ENCODE data around the gene ANKRD44.

ANKRD44 gene

DNA sequence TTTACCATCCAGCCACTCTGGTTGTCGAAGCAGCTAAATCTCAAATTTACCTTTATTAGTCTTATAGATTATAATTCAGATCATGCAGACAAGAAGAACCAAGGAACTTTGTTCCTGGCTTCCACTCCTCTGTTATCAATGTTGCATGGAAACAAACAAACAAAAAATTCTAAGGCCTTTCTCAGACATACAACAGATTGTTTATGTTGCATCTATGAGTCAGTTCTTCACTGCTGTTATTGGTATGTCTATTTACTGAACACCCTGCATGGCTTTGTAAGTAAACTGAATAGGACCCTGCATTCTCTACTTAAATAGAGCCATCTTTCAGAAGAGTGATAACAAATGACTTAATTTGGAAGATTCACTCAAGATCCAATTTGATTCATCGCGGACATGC lies 1.6 kb upstream of the ANKRD44 start:
- Histone ChIP-seq H3K4me3 (ENCODE audit: low read length) (no peak overlapping the region), H3K4me1 (ENCODE audit: control insufficient read depth, insufficient read depth, low read length) (peaks cover 9% of the 10 kb centered on the region), H3K9me3 (ENCODE audit: control insufficient read depth, low read length) (no peaks in the 10 kb centered on the region), H3K9ac (ENCODE audit: low read length) (no peak overlapping the region), H3K36me3 (ENCODE audit: control insufficient read depth, insufficient read depth, low read length, severe bottlenecking) (no peaks in the 10 kb centered on the region), H3K27me3 (replicated peaks; ENCODE audit: control insufficient read depth, insufficient read depth, low read length) (peaks cover 14% of the 10 kb centered on the region)
- peak; percentile 37 for DNase-seq (ENCODE audit: low read depth)

DNA sequence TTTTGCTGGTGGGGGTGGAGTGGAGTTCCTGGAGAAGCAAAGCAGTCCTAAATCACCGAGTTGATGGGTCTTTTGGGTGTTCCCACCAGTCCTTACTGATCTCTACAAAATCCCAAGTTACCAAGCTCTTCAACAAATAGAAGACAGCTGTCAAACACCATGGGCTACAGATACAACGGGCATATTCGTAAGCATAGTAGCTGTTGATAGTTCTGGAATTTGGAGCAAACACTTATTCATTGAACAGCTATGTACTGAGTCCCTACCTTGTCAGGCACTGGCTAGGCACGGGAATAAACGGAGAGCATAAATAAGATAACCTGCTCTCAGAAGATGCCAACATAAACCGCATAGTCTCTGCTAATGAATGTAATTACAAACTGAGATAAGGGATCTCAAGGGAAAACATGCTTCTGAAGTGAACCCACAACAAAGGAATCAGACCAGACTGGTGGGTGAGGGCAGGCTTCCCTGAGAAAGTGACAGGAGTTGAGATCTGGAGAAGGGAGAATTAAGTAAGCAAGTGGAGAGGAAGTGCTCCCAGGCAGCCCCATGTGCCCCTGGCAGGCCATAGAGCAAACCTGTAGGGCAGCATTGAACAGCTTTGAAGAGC lies 947 bp upstream of the ANKRD44 start:
- H3K27me3 ChIP-seq (replicated peaks; ENCODE audit: control insufficient read depth, insufficient read depth, low read length) = peaks cover 14% of the 10 kb centered on the region
- no peaks in the 10 kb centered on the region for H3K36me3 ChIP-seq (ENCODE audit: control insufficient read depth, insufficient read depth, low read length, severe bottlenecking)
- DNase-seq (ENCODE audit: low read depth) = no peak
- H3K9ac ChIP-seq (ENCODE audit: low read length) = peak overlapping the region; percentile 61
- H3K9me3 ChIP-seq (ENCODE audit: control insufficient read depth, low read length) = no peaks in the 10 kb centered on the region
- H3K4me1 ChIP-seq (ENCODE audit: control insufficient read depth, insufficient read depth, low read length) = peaks cover 12% of the 10 kb centered on the region
- H3K4me3 ChIP-seq (ENCODE audit: low read length) = peak overlapping the region; percentile 79

DNA sequence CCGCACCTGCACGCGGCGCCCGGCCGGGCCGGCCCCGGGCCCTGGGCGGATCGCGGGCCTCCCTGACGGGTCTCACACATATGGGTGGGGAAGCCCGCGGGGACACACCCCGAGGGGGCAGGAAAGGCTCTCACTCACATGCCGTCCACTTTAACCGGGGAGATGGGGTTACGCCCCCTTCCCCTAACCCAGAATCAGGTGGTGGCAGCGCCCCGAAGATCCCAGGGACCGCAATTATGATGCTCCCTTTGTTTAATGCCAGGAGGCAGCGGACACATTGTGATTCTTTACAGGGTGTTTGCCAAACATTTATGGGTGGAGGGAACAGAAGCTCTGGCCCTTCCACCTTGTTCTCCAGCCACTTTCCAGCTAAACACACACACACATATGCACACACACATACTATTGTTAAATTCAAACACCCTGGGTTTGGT lies 424 bp upstream of the ANKRD44 start:
- peak overlapping the region; percentile 79 for H3K4me3 ChIP-seq (ENCODE audit: low read length)
- H3K9me3 ChIP-seq (ENCODE audit: control insufficient read depth, low read length) = no peaks in the 10 kb centered on the region
- peaks cover 11% of the 10 kb centered on the region for H3K27me3 ChIP-seq (replicated peaks; ENCODE audit: control insufficient read depth, insufficient read depth, low read length)
- DNase-seq (ENCODE audit: low read depth) = no peak
- H3K9ac ChIP-seq (ENCODE audit: low read length) = peak overlapping the region; percentile 61
- H3K4me1 ChIP-seq (ENCODE audit: control insufficient read depth, insufficient read depth, low read length) = peaks cover 18% of the 10 kb centered on the region
- no peaks in the 10 kb centered on the region for H3K36me3 ChIP-seq (ENCODE audit: control insufficient read depth, insufficient read depth, low read length, severe bottlenecking)

DNA sequence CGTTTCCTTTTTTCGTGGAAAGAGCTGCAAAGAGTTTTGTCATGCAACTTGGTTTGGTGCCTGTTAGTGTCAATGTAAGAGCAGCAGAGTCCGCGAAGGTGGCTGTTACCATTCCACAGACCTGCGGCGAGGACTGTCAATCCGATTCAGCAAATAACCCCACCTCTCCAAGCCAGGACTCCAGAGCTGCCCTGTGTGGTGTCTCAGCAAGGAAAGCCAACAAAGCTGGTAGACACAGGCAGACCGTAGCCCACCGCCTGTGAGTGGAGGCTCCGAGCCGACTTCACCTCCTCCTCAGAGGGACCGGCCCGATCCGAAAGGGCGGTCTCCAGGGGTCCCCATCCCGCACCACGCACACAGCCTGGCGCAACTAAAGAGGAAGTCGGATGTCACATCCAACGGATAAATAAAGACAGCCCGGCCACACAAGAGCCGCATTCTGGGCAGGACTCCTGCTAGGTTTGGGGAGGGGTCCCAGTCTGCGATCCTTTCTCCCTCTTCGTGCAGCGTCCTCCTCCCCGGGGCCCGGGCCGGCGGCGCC lies 819 bp downstream of the ANKRD44 start:
- Histone ChIP-seq H3K36me3 (ENCODE audit: control insufficient read depth, insufficient read depth, low read length, severe bottlenecking) (no peaks in the 10 kb centered on the region), H3K4me1 (ENCODE audit: control insufficient read depth, insufficient read depth, low read length) (peaks cover 18% of the 10 kb centered on the region), H3K27me3 (replicated peaks; ENCODE audit: control insufficient read depth, insufficient read depth, low read length) (peaks cover 7% of the 10 kb centered on the region), H3K9ac (ENCODE audit: low read length) (peak overlapping the region; percentile 79), H3K9me3 (ENCODE audit: control insufficient read depth, low read length) (no peaks in the 10 kb centered on the region), H3K4me3 (ENCODE audit: low read length) (peak overlapping the region; percentile 86)
- DNase-seq (ENCODE audit: low read depth) = peak; percentile 39

DNA sequence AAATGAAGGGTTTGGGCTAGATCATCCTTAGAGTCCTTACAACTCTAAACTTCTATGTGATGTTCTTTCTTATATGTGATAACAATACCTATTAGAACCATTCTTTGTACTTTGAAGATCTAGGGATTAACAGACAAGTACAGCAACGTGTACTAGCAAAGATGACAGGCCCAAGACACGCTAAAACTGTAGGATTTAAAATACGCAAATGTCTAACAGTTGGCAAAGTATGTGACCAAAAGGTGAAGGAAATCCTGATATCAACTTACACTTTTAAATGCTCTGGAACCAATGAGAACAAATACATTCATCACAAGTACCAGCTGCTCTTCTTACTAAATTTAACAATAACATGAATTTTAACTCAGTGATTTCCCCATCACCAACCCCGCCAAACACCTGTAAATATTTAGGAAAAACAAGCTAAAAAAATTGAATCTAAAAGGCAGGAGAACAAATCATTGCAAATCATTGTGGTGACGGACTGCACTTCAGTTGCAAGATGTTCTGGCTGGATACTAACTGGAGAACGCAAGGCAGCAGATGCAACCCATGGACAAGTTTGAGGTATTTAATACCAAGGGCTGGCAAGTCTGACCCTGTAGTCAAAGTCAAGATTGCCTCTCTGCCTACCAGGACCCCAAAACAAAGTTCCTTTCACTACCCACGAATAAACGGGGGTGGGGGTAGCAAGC lies 1.4 kb downstream of the ANKRD44 start:
- peaks cover 18% of the 10 kb centered on the region for H3K4me1 ChIP-seq (ENCODE audit: control insufficient read depth, insufficient read depth, low read length)
- H3K9me3 ChIP-seq (ENCODE audit: control insufficient read depth, low read length) = no peaks in the 10 kb centered on the region
- H3K36me3 ChIP-seq (ENCODE audit: control insufficient read depth, insufficient read depth, low read length, severe bottlenecking) = no peaks in the 10 kb centered on the region
- DNase-seq (ENCODE audit: low read depth) = no peak
- H3K4me3 ChIP-seq (ENCODE audit: low read length) = peak overlapping the region; percentile 86
- peak overlapping the region; percentile 79 for H3K9ac ChIP-seq (ENCODE audit: low read length)
- peaks cover 4% of the 10 kb centered on the region for H3K27me3 ChIP-seq (replicated peaks; ENCODE audit: control insufficient read depth, insufficient read depth, low read length)

DNA sequence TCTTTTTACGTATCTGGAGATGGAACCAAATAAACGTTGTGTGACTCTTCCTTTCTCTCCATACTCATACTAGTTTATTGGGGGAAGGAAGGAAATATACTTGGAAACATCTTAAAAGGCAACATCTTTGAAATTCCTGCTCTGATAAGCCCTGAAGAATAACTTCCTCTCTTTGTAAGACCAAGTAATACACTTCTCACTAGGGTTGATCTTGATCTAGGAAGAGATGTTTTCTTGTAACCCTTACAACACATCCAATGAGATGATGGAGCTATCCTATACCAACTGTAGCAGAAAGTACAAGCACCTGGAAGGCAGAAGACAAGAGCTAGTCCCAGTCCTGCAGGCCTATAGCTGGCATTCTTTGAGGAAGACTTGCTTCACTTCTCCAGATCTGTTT lies 2.0 kb downstream of the ANKRD44 start:
- Histone ChIP-seq H3K9ac (ENCODE audit: low read length) (no peak overlapping the region), H3K4me3 (ENCODE audit: low read length) (no peak overlapping the region), H3K27me3 (replicated peaks; ENCODE audit: control insufficient read depth, insufficient read depth, low read length) (no peaks in the 10 kb centered on the region), H3K36me3 (ENCODE audit: control insufficient read depth, insufficient read depth, low read length, severe bottlenecking) (no peaks in the 10 kb centered on the region), H3K9me3 (ENCODE audit: control insufficient read depth, low read length) (no peaks in the 10 kb centered on the region), H3K4me1 (ENCODE audit: control insufficient read depth, insufficient read depth, low read length) (peaks cover 18% of the 10 kb centered on the region)
- no peak for DNase-seq (ENCODE audit: low read depth)

DNA sequence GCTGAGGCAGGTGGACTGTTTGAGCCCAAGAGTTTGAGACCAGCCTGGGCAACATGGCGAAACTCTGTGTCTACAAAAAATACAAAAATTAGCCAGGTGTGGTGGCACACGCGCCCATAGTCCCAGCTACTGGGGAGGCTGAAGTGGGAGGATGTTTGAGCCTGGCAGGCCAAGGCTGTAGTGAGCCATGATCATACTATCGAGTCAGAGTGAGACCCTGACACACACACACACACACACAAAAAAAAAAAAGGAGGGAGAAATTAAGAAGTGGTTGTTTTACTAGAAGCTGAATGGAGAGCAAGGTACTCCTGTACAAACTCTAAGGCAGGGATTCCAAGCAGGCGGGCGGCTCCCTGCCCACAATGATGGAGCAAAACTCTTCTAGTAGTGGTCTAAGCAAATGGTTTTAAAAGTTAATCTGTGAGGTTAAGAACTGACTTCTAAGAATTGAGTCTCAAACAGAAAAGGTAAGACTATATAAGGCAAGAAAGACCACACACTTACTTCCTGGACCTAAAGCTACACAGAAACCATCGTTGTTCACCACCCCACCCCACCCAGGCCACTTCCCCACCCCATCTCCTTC lies 2.6 kb downstream of the ANKRD44 start:
- no peak for DNase-seq (ENCODE audit: low read depth)
- H3K9me3 ChIP-seq (ENCODE audit: control insufficient read depth, low read length) = no peaks in the 10 kb centered on the region

DNA sequence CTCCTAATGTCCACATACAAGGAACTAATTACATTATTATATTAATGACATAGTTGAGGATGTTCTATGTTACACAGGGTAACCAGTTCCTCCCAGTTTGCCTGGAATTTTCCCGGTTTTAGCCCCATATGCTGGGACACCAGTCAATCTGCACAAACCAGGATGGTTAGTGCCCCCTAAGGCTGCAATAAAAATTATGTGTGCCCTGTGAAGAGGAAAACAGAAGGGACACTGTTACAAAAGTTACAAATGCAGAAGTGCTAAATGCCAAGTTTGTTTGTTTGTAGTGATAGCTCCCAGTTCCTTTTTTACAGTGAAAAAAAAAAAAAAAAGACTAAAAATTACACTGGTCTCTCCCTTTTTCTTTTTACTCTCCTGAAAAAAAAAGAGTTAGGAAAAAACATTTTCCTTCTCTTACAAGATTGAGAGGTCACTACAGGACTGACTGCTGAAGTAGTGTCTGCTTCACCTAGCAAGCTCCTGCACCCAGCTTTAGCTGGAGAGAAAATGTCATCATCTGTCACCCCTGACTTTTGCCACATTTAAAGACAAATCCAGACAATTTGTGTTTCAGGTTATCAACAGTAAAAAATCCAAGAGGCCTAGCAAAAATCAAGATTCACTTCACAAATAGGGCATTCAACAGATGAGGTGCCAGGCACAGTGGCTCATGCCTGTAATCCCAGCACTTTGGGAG lies 3.2 kb downstream of the ANKRD44 start:
- no peaks in the 10 kb centered on the region for H3K36me3 ChIP-seq (ENCODE audit: control insufficient read depth, insufficient read depth, low read length, severe bottlenecking)
- no peaks in the 10 kb centered on the region for H3K9me3 ChIP-seq (ENCODE audit: control insufficient read depth, low read length)
- H3K4me1 ChIP-seq (ENCODE audit: control insufficient read depth, insufficient read depth, low read length) = peaks cover 18% of the 10 kb centered on the region
- H3K27me3 ChIP-seq (replicated peaks; ENCODE audit: control insufficient read depth, insufficient read depth, low read length) = no peaks in the 10 kb centered on the region
- H3K9ac ChIP-seq (ENCODE audit: low read length) = no peak overlapping the region
- no peak for DNase-seq (ENCODE audit: low read depth)
- no peak overlapping the region for H3K4me3 ChIP-seq (ENCODE audit: low read length)

More for the DNA sequence above, 2.6 kb downstream of the ANKRD44 start:
- Histone ChIP-seq H3K4me1 (ENCODE audit: control insufficient read depth, insufficient read depth, low read length) (peaks cover 18% of the 10 kb centered on the region), H3K9ac (ENCODE audit: low read length) (no peak overlapping the region), H3K36me3 (ENCODE audit: control insufficient read depth, insufficient read depth, low read length, severe bottlenecking) (no peaks in the 10 kb centered on the region), H3K4me3 (ENCODE audit: low read length) (no peak overlapping the region), H3K27me3 (replicated peaks; ENCODE audit: control insufficient read depth, insufficient read depth, low read length) (no peaks in the 10 kb centered on the region)

DNA sequence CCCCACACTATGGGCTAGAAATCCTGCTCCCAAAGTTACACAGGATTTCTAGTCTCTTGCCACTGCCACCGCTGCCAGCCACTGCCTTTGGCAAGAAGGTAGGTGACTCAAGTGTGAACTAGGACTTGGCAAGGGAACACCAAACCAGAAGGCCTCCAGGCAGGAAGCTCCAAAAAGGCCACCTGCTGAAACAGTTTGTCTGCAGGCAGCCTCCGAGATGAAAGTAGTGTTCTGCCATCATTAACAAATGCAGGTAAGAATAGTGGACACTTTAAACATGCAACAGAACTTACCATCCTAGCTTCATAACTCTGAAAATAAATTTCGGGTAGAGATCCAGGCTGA lies 3.9 kb downstream of the ANKRD44 start:
- H3K4me1 ChIP-seq (ENCODE audit: control insufficient read depth, insufficient read depth, low read length) = peaks cover 18% of the 10 kb centered on the region
- no peaks in the 10 kb centered on the region for H3K36me3 ChIP-seq (ENCODE audit: control insufficient read depth, insufficient read depth, low read length, severe bottlenecking)
- H3K27me3 ChIP-seq (replicated peaks; ENCODE audit: control insufficient read depth, insufficient read depth, low read length) = no peaks in the 10 kb centered on the region
- H3K4me3 ChIP-seq (ENCODE audit: low read length) = no peak overlapping the region
- H3K9me3 ChIP-seq (ENCODE audit: control insufficient read depth, low read length) = no peaks in the 10 kb centered on the region
- DNase-seq (ENCODE audit: low read depth) = no peak
- no peak overlapping the region for H3K9ac ChIP-seq (ENCODE audit: low read length)

DNA sequence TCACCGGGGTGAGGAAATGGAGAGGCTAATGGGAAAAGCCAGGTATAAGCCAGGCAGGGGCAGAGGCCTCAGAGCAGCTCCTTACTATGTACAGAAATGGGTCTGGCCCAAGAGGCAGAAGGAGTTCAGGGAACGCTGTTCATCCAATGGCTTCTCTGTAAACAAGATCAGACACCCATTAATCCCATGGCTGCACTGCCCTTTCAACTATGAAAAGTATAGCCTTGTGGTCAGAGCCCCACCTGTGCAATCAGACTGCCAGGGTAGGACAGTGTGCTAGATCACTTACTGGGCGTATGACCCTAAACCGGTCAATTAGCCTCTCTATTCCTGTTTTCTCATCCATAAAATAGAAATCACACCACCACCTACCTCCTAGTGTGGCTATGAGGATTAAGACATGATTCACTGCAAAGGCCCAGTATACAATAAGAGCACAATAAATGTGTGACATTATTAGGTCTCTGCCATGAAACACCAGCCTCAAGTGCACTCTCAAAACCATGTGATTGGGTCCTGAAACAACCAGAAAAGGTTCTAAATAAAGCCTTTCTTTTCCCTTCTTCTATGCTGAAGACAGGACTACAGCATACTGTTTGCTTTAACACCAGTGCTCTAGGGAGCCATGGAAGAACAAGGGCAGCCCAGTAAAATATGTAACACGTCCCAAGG lies 4.4 kb downstream of the ANKRD44 start:
- H3K27me3 ChIP-seq (replicated peaks; ENCODE audit: control insufficient read depth, insufficient read depth, low read length) = no peaks in the 10 kb centered on the region
- DNase-seq (ENCODE audit: low read depth) = no peak
- H3K9me3 ChIP-seq (ENCODE audit: control insufficient read depth, low read length) = no peaks in the 10 kb centered on the region
- H3K36me3 ChIP-seq (ENCODE audit: control insufficient read depth, insufficient read depth, low read length, severe bottlenecking) = no peaks in the 10 kb centered on the region
- no peak overlapping the region for H3K4me3 ChIP-seq (ENCODE audit: low read length)
- H3K9ac ChIP-seq (ENCODE audit: low read length) = no peak overlapping the region
- peaks cover 15% of the 10 kb centered on the region for H3K4me1 ChIP-seq (ENCODE audit: control insufficient read depth, insufficient read depth, low read length)

Data from adipocyte (in vitro differentiated cells).